Osteoblast (primary cell): Measurements from ENCODE around the gene MEGF11. TPM values are rescaled to one million over a fixed set of nuclear protein-coding genes. Genes with fewer than 3 reads are reported as not detected.
A peak's percentile ranks its signal among the peaks of the same experiment; 100 is the strongest.

ENCODE experiments used
- DNase-seq: peaks from one replicate; pipeline ENCODE4 v3.0.0; 2011; ENCODE audit warnings: low spot score, mixed read lengths; ENCODE audit not compliant: insufficient read length; ENCODE audit errors: missing footprints
- H2AFZ ChIP-seq: 2 replicates; pipeline ENCODE4 v1.6.0; 2011; ENCODE audit warnings: mild to moderate bottlenecking, low read length
- H3K27ac ChIP-seq: 2 replicates; pipeline ENCODE4 v1.5.1; 2011; ENCODE audit warnings: mild to moderate bottlenecking, low read depth, low read length, moderate library complexity
- H3K27me3 ChIP-seq: 2 replicates; pipeline ENCODE4 v1.6.0; 2012; ENCODE audit warnings: mild to moderate bottlenecking, control low read depth, inconsistent platforms, low read length, moderate library complexity; ENCODE audit not compliant: insufficient read depth
- H3K36me3 ChIP-seq: 2 replicates; pipeline ENCODE4 v1.5.1; 2011; ENCODE audit warnings: mild to moderate bottlenecking, low read length, control low read depth, moderate library complexity; ENCODE audit not compliant: insufficient read depth
- H3K4me1 ChIP-seq: 2 replicates; pipeline ENCODE4 v1.5.1; 2011; ENCODE audit warnings: mild to moderate bottlenecking, low read length, control low read depth, moderate library complexity; ENCODE audit not compliant: insufficient read depth
- H3K4me2 ChIP-seq: 2 replicates; pipeline ENCODE4 v1.6.0; 2011; ENCODE audit warnings: mild to moderate bottlenecking, low read length; ENCODE audit not compliant: insufficient read depth
- H3K4me3 ChIP-seq: fragments of 200-600 bp; sonication (generic); 3 replicates; pipeline ENCODE4 v1.5.1; 2012; ENCODE audit warnings: mild to moderate bottlenecking, low read length, inconsistent platforms; ENCODE audit not compliant: insufficient read depth
- H3K79me2 ChIP-seq: 2 replicates; pipeline ENCODE4 v1.6.0; 2012; ENCODE audit warnings: mild to moderate bottlenecking, low read length, control low read depth, inconsistent platforms; ENCODE audit not compliant: insufficient read depth
- H3K9me3 ChIP-seq: 2 replicates; pipeline ENCODE4 v1.5.1; 2011; ENCODE audit warnings: low read depth, low read length, control low read depth
- H4K20me1 ChIP-seq: 2 replicates; pipeline ENCODE4 v1.6.0; 2012; ENCODE audit warnings: mild to moderate bottlenecking, low read length, control low read depth; ENCODE audit not compliant: insufficient read depth
- total RNA-seq: library from RNA; depleted of rRNA; stranded (reverse); fragments of >200 nt; gene quantifications from 2 replicates; pipeline ENCODE4 v1.2.3, GENCODE V29; 2012
- TF ChIP-seq, protein P1 (sequence below): IDR thresholded peaks from 2 replicates; pipeline ENCODE4 v1.5.1; 2011; ENCODE audit warnings: mild to moderate bottlenecking, low read depth, low read length, moderate library complexity; ENCODE audit errors: extremely low read depth

The MEGF11 gene
- total RNA-seq, 1 donor = not detected

DNA sequence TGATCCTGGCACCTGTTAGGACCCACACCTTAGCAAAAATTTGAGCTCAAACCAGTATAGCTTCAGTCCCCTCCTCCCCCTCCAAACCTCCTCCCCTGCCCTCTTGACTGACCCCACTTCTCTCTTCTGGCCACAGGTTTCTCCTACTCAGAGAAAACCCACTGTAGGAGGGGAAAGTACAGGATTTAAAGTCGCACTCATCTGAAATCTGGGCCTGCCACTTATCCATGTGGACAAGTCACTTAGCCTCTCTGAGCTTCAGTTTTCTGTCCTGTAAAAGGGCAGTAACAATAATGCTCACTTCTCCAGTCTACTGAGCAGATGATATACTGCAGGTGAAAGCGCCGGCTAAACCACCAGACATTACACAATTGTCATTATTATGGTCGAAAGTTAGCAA is 142.7 kb downstream of the MEGF11 start:
- no peaks in the 10 kb centered on the region for H3K79me2 ChIP-seq
- H3K36me3 ChIP-seq = no peaks in the 10 kb centered on the region
- no peak overlapping the region for H3K4me2 ChIP-seq
- H3K9me3 ChIP-seq = no peaks in the 10 kb centered on the region
- TF ChIP-seq, protein P1, sequence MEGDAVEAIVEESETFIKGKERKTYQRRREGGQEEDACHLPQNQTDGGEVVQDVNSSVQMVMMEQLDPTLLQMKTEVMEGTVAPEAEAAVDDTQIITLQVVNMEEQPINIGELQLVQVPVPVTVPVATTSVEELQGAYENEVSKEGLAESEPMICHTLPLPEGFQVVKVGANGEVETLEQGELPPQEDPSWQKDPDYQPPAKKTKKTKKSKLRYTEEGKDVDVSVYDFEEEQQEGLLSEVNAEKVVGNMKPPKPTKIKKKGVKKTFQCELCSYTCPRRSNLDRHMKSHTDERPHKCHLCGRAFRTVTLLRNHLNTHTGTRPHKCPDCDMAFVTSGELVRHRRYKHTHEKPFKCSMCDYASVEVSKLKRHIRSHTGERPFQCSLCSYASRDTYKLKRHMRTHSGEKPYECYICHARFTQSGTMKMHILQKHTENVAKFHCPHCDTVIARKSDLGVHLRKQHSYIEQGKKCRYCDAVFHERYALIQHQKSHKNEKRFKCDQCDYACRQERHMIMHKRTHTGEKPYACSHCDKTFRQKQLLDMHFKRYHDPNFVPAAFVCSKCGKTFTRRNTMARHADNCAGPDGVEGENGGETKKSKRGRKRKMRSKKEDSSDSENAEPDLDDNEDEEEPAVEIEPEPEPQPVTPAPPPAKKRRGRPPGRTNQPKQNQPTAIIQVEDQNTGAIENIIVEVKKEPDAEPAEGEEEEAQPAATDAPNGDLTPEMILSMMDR = no peak
- H2AFZ ChIP-seq = no peak overlapping the region
- no peak overlapping the region for H3K27ac ChIP-seq
- H3K27me3 ChIP-seq = peaks cover 33% of the 10 kb centered on the region
- no peak overlapping the region for H3K4me3 ChIP-seq
- no peak for DNase-seq
- no peaks in the 10 kb centered on the region for H3K4me1 ChIP-seq
- H4K20me1 ChIP-seq = no peaks in the 10 kb centered on the region

DNA sequence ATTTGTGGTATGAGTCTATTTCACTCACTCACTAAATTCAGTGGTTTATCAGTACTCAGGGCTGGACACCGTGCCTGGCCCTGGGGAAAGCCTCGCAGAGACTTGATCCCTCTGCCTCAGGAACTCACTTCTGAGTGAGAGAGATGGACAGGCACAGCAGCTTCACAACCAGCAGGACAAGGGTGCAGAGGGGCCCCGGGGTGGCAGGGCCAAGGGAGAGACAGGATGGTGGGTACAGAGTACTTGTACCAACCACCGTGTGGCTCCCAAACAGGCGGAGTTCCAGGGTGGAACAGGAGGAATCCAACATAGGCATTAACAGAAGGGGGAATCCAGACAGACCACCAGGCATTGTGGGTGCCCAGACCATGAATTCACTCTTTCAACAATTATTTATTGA is 143.7 kb downstream of the MEGF11 start:
- TF ChIP-seq, protein P1 = no peak
- Histone ChIP-seq H3K27me3 (peaks cover 39% of the 10 kb centered on the region), H3K79me2 (no peaks in the 10 kb centered on the region)

DNA sequence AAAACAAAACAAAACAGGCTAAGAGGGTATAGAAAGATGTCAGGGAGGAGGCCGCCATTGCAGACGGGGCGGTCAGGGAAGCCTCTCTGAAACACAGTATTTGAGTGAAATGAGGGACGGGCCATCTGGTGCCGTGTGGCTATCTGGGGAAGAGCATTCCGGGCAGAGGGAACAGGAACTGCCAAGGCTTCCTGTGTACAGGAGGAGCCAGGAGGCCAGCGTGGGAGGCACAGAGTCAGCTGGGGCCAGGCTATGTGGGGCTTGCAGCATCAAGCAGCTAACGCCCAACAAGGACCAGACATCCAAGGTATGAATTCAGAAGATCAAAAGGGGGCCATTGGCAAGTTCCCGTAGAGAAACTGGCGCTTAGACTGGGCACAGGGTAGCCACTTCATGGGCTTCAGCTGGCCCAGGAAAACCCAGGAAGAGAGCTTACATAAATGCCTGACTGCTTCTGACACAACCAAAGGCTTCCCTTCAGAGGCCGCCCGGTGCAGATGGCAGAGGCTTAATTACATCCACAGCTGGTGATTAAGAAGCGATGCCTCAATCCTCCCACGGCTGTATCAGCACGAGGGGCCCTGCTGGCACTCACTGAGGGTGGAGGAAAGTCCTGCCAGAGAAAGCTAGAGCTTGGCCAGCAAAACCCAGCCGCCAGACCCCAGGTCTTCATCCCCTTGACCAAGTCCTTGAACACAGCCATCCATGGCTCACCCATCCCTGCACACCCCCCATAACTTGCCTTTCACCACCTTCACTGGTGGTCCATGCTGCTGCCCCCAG is 144.9 kb downstream of the MEGF11 start:
- Histone ChIP-seq H3K27me3 (peaks cover 44% of the 10 kb centered on the region), H3K36me3 (no peaks in the 10 kb centered on the region), H3K27ac (no peak overlapping the region), H2AFZ (no peak overlapping the region), H3K4me2 (no peak overlapping the region), H3K9me3 (no peaks in the 10 kb centered on the region), H3K79me2 (no peaks in the 10 kb centered on the region), H4K20me1 (no peaks in the 10 kb centered on the region), H3K4me1 (no peaks in the 10 kb centered on the region), H3K4me3 (no peak overlapping the region)
- peak; percentile 22 for DNase-seq
- TF ChIP-seq, protein P1 = no peak

More for the DNA sequence above, 143.7 kb downstream of the MEGF11 start:
- Histone ChIP-seq H3K4me1 (no peaks in the 10 kb centered on the region), H3K36me3 (no peaks in the 10 kb centered on the region), H3K27ac (no peak overlapping the region), H3K9me3 (no peaks in the 10 kb centered on the region), H2AFZ (no peak overlapping the region), H3K4me3 (no peak overlapping the region), H3K4me2 (no peak overlapping the region), H4K20me1 (no peaks in the 10 kb centered on the region)
- no peak for DNase-seq

DNA sequence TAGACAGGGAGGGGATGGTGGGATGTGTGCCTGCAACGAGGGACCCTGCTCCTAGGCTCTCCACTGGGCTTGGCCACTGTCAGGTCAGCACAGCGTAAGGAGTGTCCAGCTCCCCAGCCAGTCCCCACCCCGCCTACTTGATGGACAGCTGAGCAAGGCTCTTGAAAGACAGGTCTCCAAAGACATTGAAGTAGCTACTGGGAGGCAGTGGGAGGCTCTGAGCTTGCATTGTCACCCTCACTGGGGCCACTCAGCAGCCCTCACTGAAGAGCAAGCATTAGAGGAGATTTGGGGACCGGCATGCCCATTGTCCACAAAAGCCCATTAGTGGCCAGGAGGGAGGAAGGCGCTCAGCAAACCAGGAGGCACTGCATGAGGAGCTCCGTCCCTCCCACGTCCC is 146.5 kb downstream of the MEGF11 start:
- Histone ChIP-seq H3K9me3 (no peaks in the 10 kb centered on the region), H3K27me3 (peaks cover 48% of the 10 kb centered on the region), H3K79me2 (no peaks in the 10 kb centered on the region), H4K20me1 (no peaks in the 10 kb centered on the region), H3K4me3 (no peak overlapping the region), H3K4me2 (no peak overlapping the region), H3K36me3 (no peaks in the 10 kb centered on the region), H3K4me1 (no peaks in the 10 kb centered on the region), H3K27ac (no peak overlapping the region), H2AFZ (no peak overlapping the region)
- DNase-seq = peak; percentile 27
- TF ChIP-seq, protein P1 = no peak
